GM19025 (cell line): ENCODE results near the gene RAB33A.
A peak's percentile ranks its signal among the peaks of the same experiment; 100 is the strongest.

Experiments used
- ATAC-seq: cut with Tn5 transposase; IDR thresholded peaks from one replicate; pipeline ENCODE4 v1.9.1; 2021; ENCODE audit warnings: mild to moderate bottlenecking, low read depth, moderate library complexity; ENCODE audit not compliant: unreplicated experiment

RAB33A gene

GRCh38 chrX:130171446-130172126 is at the start of gene RAB33A:
Gene RAB33A (plus strand): TSS chrX:130171962. CDS start chrX:130172063, 101 bp downstream.
- ATAC-seq: no peak

GRCh38 chrX:130124577-130124976 is 47.2 kb upstream of the RAB33A start:
- ATAC-seq: no peak

- no peak for ATAC-seq
Observed at GRCh38 chrX:130125091-130125874, 46.5 kb upstream of the RAB33A start.

GRCh38 chrX:130130990-130131389 is 40.8 kb upstream of the RAB33A start:
- ATAC-seq: no peak

DNA sequence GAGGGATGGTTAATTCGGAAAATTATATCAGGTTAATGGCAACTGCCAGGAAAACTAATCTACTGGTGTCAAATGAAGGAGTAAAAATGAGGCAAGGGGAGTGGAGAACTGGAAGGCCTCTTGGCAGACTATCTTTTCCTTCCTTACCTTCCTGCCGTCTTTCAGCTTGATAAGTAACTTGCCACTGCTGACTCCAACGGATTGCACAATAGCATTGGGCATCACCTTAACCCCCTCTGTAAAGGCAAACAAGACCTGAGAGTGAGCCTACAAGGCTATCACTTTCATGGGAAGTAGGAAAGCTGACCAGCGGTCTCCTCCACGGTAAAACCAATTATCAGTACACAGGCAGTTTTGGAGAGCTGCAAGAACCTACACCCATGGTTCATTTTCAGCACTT is 35.3 kb upstream of the RAB33A start:
- ATAC-seq: no peak

GRCh38 chrX:130136961-130137360 is 34.8 kb upstream of the RAB33A start:
- ATAC-seq: no peak

GRCh38 chrX:130139474-130140201 is 32.1 kb upstream of the RAB33A start:
- no peak for ATAC-seq

- ATAC-seq: no peak
Observed at GRCh38 chrX:130144509-130144908, 27.3 kb upstream of the RAB33A start.

GRCh38 chrX:130145123-130145522 is 26.6 kb upstream of the RAB33A start:
- ATAC-seq: no peak

DNA sequence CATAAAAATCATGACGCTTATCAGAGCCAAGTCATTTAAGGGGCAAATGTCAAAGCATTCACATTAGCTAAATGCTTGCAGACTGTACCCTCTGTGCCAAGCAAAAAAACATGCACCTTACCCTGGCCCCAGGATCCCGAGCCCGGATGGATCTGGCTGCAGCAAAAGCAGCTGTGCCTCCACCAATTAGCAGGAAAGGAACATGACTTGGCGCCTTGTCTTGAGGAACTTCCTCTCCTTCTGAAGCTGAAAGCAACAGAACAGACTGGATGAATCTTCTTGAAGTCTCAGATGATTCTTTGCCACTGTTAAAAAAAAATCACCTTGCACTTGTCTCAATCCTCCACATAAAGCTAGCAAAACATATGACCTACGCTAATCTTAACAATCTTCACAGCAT is 24.1 kb upstream of the RAB33A start:
- no peak for ATAC-seq

- ATAC-seq: no peak
Observed at GRCh38 chrX:130155564-130155963, 16.2 kb upstream of the RAB33A start.

- no peak for ATAC-seq
Observed at GRCh38 chrX:130158311-130158710, 13.5 kb upstream of the RAB33A start.

DNA sequence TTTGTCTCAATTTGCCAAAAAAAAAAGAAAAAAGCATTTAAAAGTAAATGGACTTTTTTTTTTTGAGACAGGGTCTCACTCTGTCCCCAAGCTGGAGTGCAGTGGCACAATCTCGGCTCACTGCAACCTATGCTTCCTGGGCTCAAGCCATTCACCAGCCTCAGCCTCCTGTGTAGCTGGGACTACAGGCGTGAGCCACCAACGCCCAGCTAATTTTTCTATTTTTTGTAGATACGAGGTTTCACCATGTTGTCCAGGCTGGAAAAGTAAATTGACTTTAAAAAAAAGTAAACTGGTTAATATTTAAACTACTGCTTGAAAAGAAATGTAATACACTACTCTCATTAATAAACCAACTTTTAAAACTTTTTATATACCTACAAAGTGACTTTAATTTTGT is 12.0 kb upstream of the RAB33A start:
- ATAC-seq: no peak

DNA sequence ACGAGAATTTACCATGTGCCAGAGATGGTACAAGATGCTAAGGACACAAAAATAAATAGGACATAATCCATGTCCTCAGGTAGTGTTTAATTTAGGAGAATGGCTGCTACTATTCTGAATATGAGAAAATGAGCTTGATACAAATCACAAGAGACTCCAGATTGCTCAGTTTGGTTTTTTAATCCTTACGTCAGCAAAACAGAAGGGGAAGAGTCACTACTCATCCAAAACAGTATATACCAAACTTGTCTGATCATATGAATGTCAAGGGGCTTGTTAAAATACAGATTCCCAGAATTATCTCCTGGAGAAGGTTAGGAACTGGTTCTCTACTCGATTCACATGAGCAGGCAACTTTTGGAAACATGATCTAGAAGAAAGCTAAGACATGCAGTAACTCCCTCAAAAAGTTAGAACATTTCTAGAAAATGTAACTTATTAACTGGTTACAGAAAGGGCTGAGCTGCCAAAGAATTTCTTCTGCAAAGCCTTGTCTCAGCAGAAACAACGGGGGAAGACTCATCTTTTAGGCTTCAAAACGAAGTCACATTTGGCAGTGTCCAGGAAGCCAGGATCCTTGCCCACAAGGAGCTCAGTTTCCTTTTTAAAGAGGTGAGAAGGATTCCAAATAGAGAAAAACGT is 9.5 kb upstream of the RAB33A start:
- no peak for ATAC-seq

DNA sequence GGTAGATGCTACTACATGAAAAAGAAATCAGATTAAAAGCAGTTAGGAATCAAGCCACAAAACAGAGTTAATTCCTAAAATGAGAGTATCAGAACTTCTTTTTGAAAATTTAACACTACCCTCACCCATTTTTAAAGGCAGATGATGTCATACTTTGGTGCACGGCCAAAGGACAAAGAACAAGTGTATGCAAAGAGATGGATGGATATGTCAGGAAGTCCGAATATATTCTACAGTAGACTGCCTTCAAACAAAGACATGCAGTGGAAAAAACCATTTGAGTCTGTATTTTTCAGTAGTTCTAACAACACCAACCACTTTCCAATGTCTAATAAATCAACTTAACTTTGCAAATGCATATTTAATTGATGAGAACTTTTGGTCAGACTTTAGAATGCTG is 8.4 kb upstream of the RAB33A start:
- ATAC-seq: no peak

DNA sequence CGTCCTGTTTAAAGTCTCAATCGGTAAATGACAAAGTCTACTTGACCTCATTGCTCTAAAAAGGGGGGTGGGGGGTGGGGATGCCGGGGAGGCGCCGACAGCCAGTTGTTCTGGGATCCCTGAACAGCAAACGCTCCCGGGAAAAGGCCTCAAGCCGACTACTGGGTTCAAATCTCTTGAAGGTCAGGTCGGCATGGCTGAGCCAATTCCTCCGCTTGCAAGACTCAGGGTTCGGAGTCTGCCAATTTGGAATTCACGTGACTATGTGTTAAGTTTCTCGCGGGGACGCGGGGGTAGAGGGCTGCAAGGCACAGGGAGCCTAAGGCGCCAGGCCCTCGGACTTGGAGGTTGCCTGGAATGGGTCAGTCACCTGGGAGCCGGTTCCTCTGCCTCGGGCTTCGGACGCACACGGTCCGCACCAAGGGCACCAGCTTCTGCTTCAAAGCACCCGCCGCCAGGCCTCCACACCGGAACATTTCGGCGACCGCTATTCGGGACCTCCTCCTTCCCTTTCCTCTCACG is 6.5 kb upstream of the RAB33A start:
- ATAC-seq: no peak

GRCh38 chrX:130165703-130166502 is 5.9 kb upstream of the RAB33A start, which contains the start of gene AIFM1:
Gene AIFM1 (minus strand): TSS chrX:130165841. CDS start chrX:130165656, 185 bp downstream.
- ATAC-seq: peak; percentile 89

DNA sequence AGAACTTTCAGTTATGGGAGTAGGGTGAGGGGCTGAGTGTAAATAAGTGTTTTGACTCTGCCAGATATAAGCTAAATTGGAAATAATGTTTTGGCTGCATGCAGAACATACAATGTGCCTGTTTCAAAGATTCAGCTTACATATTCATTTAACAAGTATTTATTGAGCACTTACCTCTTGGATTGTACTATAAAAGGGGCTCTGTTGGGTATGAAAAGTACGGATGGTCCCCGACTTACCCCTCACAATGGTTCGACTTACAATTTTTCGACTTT is 5.3 kb upstream of the RAB33A start:
- ATAC-seq: no peak

GRCh38 chrX:130167040-130167439 is 4.7 kb upstream of the RAB33A start:
- no peak for ATAC-seq
